HG03139 (cell line): ENCODE data around the gene COL6A3.

Source experiments
- ATAC-seq: cut with Tn5 transposase; IDR thresholded peaks from one replicate; pipeline ENCODE4 v1.9.1; 2021; ENCODE audit not compliant: unreplicated experiment

Gene COL6A3, protein sequence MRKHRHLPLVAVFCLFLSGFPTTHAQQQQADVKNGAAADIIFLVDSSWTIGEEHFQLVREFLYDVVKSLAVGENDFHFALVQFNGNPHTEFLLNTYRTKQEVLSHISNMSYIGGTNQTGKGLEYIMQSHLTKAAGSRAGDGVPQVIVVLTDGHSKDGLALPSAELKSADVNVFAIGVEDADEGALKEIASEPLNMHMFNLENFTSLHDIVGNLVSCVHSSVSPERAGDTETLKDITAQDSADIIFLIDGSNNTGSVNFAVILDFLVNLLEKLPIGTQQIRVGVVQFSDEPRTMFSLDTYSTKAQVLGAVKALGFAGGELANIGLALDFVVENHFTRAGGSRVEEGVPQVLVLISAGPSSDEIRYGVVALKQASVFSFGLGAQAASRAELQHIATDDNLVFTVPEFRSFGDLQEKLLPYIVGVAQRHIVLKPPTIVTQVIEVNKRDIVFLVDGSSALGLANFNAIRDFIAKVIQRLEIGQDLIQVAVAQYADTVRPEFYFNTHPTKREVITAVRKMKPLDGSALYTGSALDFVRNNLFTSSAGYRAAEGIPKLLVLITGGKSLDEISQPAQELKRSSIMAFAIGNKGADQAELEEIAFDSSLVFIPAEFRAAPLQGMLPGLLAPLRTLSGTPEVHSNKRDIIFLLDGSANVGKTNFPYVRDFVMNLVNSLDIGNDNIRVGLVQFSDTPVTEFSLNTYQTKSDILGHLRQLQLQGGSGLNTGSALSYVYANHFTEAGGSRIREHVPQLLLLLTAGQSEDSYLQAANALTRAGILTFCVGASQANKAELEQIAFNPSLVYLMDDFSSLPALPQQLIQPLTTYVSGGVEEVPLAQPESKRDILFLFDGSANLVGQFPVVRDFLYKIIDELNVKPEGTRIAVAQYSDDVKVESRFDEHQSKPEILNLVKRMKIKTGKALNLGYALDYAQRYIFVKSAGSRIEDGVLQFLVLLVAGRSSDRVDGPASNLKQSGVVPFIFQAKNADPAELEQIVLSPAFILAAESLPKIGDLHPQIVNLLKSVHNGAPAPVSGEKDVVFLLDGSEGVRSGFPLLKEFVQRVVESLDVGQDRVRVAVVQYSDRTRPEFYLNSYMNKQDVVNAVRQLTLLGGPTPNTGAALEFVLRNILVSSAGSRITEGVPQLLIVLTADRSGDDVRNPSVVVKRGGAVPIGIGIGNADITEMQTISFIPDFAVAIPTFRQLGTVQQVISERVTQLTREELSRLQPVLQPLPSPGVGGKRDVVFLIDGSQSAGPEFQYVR (N-terminal part only)

GRCh38 chr2:237413777-237414661 lies at the start of gene COL6A3:
Gene COL6A3 (minus strand): TSS chr2:237414164. CDS start chr2:237396817, 17,347 bp downstream.
- ATAC-seq, result no peak

- no peak for ATAC-seq
Observed at GRCh38 chr2:237459741-237460174, 45.8 kb upstream of the COL6A3 start.

DNA sequence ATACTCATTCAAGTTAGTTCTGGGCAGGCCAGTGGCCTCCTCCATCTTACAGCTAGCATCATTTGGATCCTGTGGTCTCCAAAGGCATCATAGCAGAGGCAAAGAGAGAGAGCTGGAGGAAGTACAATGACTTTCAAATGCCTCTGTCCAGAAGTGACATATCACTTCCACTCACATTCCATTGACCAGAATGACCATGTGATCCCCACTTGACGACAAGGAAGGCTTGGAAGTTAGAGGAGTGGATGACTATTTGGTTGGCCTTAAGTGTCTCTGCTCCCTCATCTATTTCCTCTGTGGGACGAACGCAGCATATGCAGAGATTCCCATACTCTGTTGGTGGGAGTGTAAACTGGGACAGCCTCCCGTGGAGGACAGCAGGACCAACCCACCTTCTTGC lies 45.3 kb upstream of the COL6A3 start:
- no peak for ATAC-seq

- no peak for ATAC-seq
Observed at GRCh38 chr2:237458519-237458918, 44.6 kb upstream of the COL6A3 start.

DNA sequence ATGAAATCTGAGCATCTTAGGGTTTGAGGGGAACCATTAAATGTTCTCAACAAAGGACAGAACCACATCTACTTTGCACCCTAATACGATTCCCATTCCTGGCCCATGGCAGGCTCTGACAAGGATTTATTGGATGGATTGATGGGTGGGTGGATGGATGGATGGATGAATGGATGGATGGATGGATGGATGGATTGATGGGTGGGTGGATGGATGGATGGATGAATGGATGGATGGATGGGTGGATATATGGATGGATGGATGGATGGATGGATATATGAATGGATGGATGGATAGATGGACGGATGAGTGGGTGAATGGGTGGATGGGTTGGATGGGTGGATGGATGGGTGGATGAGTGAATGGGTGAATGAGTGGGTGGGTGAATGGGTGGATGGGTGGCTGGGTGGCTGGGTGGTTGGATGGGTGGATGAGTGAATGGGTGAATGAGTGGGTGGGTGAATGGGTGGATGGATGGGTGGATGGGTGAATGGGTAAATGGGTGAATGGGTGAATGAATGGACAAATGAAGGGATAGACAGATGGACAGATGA lies 43.5 kb upstream of the COL6A3 start:
- ATAC-seq, result no peak

GRCh38 chr2:237456200-237456843 lies 42.4 kb upstream of the COL6A3 start:
- no peak for ATAC-seq

GRCh38 chr2:237455764-237456163 lies 41.8 kb upstream of the COL6A3 start:
- no peak for ATAC-seq

DNA sequence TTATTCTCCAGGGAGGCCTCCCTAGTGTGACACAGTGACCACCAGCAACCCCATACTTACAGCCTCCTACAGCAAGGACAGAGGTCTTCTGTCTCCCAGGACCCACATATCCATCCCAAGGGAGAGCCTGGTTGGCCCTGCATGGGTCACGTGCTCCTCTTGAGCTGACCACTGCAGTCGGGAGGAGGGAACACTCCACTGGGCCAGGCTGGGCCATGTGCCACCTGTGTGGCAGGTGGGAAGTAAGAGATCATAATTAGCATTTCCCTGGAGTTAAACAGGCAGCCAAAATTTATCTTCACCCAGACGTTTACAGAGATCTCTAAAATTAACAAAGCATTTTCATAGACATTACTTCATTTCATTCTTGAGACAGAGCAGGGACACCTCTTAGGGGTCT lies 39.7 kb upstream of the COL6A3 start:
- ATAC-seq, result no peak

DNA sequence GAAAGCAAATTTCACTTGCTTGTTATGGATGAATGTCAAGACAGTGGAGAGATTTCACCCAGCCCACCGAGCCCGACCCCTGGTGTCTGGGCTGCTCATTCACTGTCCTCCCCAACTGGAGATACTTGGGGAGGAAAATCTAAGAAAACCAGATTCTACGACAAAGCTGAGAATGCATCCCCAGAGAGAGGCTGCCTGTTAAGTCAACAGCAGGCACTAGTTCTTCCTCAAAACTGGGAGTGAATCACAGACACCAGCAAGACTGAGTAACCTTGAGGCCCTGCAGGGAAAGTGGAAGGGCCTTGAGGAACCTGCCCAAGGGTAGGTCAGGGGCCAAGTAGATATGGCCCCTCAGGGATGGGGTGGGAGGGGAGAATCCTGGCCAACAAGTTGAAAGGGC lies 38.9 kb upstream of the COL6A3 start:
- no peak for ATAC-seq

- no peak for ATAC-seq
Observed at GRCh38 chr2:237451643-237452469, 37.9 kb upstream of the COL6A3 start.

DNA sequence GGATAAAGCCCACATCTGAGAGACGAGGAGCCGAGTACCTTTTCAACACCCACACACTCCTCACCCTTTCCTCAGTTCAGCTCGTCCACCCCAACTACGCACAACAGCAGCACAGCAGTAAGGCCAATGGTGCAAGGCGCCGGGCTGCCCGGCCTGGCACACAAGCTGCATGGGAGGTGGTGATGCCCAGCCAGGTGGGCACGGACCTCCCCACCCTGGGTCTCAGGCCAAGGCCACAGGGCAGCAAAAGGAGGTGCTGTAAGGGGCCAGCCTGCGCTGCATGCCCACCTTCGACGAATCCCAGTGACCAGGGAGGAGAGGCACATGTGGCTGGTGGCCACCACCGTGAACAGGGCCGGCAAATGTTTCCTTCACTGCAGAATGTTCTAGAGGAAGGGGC lies 36.6 kb upstream of the COL6A3 start:
- no peak for ATAC-seq

GRCh38 chr2:237450108-237450507 lies 36.1 kb upstream of the COL6A3 start:
- ATAC-seq, result no peak

DNA sequence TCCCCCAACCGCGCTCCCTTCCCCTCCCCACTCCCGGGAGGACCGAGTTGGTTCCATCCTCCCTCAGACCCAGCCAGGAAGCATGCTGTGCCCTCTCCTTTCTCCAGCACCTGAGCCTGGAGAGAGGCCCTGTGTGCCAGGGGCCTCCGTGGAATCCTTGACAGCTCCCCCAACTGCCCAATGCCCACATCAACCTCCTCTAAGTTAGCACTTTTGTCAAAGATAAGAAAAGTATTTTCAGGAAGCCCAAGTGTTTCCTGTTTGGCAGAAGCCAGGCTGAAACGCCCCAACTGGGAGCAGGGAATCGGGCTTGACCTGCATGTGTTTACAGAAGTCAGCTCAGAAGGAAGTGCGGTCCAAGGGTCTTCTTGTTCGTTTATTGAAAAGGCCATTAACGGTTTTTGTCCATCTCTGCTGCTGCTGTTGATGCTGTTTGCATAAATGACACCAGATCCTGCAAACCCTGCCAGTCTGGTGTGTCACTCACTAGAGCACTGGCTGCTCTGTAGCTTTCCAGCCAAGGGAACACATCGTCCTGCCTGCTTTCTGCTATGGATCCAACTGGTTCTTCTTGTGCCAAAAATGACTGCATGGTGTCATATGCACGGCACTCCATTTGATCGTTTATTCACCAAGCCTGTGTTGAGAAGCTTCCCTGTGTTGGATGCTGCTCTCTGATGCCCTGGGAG lies 35.4 kb upstream of the COL6A3 start:
- no peak for ATAC-seq

GRCh38 chr2:237448626-237449025 lies 34.7 kb upstream of the COL6A3 start:
- no peak for ATAC-seq

- ATAC-seq, result no peak
Observed at GRCh38 chr2:237448171-237448570, 34.2 kb upstream of the COL6A3 start.

GRCh38 chr2:237447496-237447895 lies 33.5 kb upstream of the COL6A3 start:
- no peak for ATAC-seq

- no peak for ATAC-seq
Observed at GRCh38 chr2:237446338-237446665, 32.3 kb upstream of the COL6A3 start.
